ENCODE measurements around the gene KMO.

DNA sequence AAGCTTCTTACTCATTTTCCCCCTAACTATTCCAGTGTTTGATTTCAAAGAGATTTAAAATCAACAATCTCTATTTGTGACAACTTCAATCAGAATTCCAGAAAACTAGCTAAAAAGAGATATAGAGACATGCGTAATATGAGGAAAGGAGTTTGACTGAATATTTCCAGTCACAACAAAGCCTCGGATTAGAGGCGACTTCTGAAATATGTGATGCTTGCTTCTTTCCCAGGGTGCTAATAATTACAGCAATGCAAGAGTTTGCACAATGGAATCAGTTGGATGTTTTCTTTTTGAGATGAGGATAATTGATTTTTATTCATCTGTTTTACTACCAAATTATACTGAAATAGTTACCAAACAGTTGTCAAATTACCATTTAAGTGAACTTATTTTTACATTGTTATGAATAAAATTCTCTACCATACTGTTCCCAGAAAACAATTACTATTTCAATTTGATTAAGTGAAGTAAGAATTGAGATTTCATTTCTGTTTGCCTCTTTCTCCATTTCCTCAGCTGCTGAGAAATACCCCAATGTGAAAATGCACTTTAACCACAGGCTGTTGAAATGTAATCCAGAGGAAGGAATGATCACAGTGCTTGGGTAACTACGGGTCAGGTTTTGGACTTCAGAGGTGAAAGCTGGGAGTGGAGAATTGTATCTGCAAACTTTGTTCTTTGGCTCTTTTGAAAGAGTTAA, 28.1 kb downstream of the KMO start:
- no peak for TF ChIP-seq SUZ12 (IDR thresholded peaks at IDR 0.05)
- no peak for TF ChIP-seq HDGF (IDR thresholded peaks at IDR 0.05; ENCODE audit: borderline replicate concordance)
- no peak for TF ChIP-seq TARDBP (IDR thresholded peaks at IDR 0.05)
- no peak for TF ChIP-seq NFRKB (IDR thresholded peaks at IDR 0.05)
- TF ChIP-seq FOXM1 (IDR thresholded peaks at IDR 0.05; ENCODE audit: borderline replicate concordance), result no peak
